NB4 (cell line): ENCODE measurements around the gene S100Z.

Experiments used
- DNase-seq: peaks from one replicate; pipeline ENCODE4 v3.0.0; 2010; ENCODE audit warnings: low read depth
- H3K4me3 ChIP-seq: one replicate; pipeline ENCODE4 v1.5.1; 2011; ENCODE audit warnings: mild to moderate bottlenecking, low read depth, low read length, moderate library complexity
- CTCF ChIP-seq: IDR thresholded peaks from one replicate; pipeline ENCODE4 v1.5.1; 2012; ENCODE audit warnings: low read depth, low read length
- MAX ChIP-seq: IDR thresholded peaks from 2 replicates; pipeline ENCODE4 v1.6.1; 2011; ENCODE audit warnings: low read depth, low read length
- MYC ChIP-seq: IDR thresholded peaks from 2 replicates; pipeline ENCODE4 v1.6.1; 2011; ENCODE audit warnings: low read depth, low read length
- POLR2A ChIP-seq: IDR thresholded peaks from 2 replicates; pipeline ENCODE4 v1.6.1; 2011; ENCODE audit warnings: mild to moderate bottlenecking; ENCODE audit not compliant: insufficient read length; ENCODE audit errors: extremely low read depth

Gene S100Z

GRCh38 chr5:76954383-76954763 is 104.6 kb downstream of the S100Z start:
- TF ChIP-seq MYC = no peak
- no peak for TF ChIP-seq MAX
- TF ChIP-seq CTCF = no peak
- no peak for TF ChIP-seq POLR2A
- H3K4me3 ChIP-seq = no peak overlapping the region
- no peak for DNase-seq

GRCh38 chr5:76956033-76956432 is 106.2 kb downstream of the S100Z start:
- no peak overlapping the region for H3K4me3 ChIP-seq
- TF ChIP-seq POLR2A (no peak), MYC (no peak), CTCF (no peak), MAX (no peak)
- DNase-seq = no peak

GRCh38 chr5:76958991-76959767 is 109.4 kb downstream of the S100Z start:
- DNase-seq = peak; percentile 39
- no peak overlapping the region for H3K4me3 ChIP-seq
- TF ChIP-seq POLR2A (no peak), MYC (no peak), CTCF (no peak), MAX (no peak)

GRCh38 chr5:76960004-76960625 is 110.3 kb downstream of the S100Z start:
- DNase-seq = peak; percentile 38
- TF ChIP-seq POLR2A (no peak), MAX (0 out of 2 replicates have a peak, but pooled peaks have one; percentile 32), CTCF (no peak), MYC (0 out of 2 replicates have a peak, but pooled peaks have one; percentile 52)
- H3K4me3 ChIP-seq = no peak overlapping the region

GRCh38 chr5:76964060-76964459 is 114.2 kb downstream of the S100Z start:
- DNase-seq = no peak
- TF ChIP-seq CTCF (no peak), MYC (no peak)
- no peak overlapping the region for H3K4me3 ChIP-seq
